Naive thymus-derived CD4-positive, alpha-beta T cell (primary cell): Measurements from ENCODE around the gene MVK. TPM values are rescaled to one million over a fixed set of nuclear protein-coding genes. Genes with fewer than 3 reads are reported as not detected.

Experiments used
- ATAC-seq: fragments of 150-1000 bp; cut with Tn5 transposase; 2 replicates; pipeline ENCODE4 v1.10.0; 2021; ENCODE audit warnings: mild to moderate bottlenecking, moderate library complexity
- CTCF ChIA-PET: fragments of 350-600 bp; sonication (Branson Sonifier 250); formaldehyde crosslinking; loops from one replicate; lab custom pipeline; 2021; ENCODE audit warnings: antibody characterized with exemption; lab: Charles Lee
- POLR2A ChIA-PET: fragments of 350-600 bp; sonication (Branson Sonifier 250); formaldehyde crosslinking; loops from one replicate; lab custom pipeline; 2021; ENCODE audit warnings: antibody characterized with exemption, inconsistent platforms; lab: Charles Lee
- DNase-seq, 9 donors: peaks; one replicate each; pipeline versions ENCODE4 v3.0.0 to v3.0.0-alpha.2; 2020 to 2022; ENCODE audit warnings: mixed read lengths in 1 of 9
- H3K27ac ChIP-seq: one replicate; pipeline ENCODE4 v1.7.0; 2013; ENCODE audit warnings: mild to moderate bottlenecking, low read depth, low read length, moderate library complexity
- H3K27me3 ChIP-seq, 2 donors: one replicate each; pipeline ENCODE4 v1.7.0; 2013; ENCODE audit warnings: low read length in 2 of 2, mild to moderate bottlenecking in 2 of 2, moderate library complexity in 2 of 2; ENCODE audit not compliant: control insufficient read depth in 2 of 2, insufficient read depth in 2 of 2
- H3K36me3 ChIP-seq, 3 experiments: 1 replicate in 2 of 3; 2 replicates in 1 of 3; pipeline ENCODE4 v1.7.0; 2013; ENCODE audit warnings: low read length in 3 of 3, mild to moderate bottlenecking in 3 of 3, moderate library complexity in 1 of 3; ENCODE audit not compliant: insufficient read depth in 3 of 3, control insufficient read depth in 2 of 3
- H3K4me1 ChIP-seq, 2 donors: one replicate each; pipeline ENCODE4 v1.7.0; 2013; ENCODE audit warnings: low read length in 2 of 2, mild to moderate bottlenecking in 2 of 2, moderate library complexity in 1 of 2; ENCODE audit not compliant: control insufficient read depth in 2 of 2, insufficient read depth in 2 of 2
- H3K4me3 ChIP-seq: 2 replicates; pipeline ENCODE4 v1.7.0; 2013; ENCODE audit warnings: mild to moderate bottlenecking, low read length
- H3K9me3 ChIP-seq, 3 experiments: 1 replicate in 2 of 3; 2 replicates in 1 of 3; pipeline ENCODE4 v1.7.0; 2013; ENCODE audit warnings: low read length in 3 of 3; ENCODE audit not compliant: control insufficient read depth in 2 of 3
- H3K27ac Mint-ChIP-seq, 9 donors: one replicate each; pipeline ENCODE4 v1.8.0; 2020 to 2022; ENCODE audit warnings: mixed read lengths in 9 of 9, mild to moderate bottlenecking in 8 of 9, moderate library complexity in 5 of 9, inconsistent platforms in 2 of 9
- H3K27me3 Mint-ChIP-seq, 5 donors: one replicate each; pipeline ENCODE4 v1.8.0; 2021 to 2022; ENCODE audit warnings: mixed read lengths in 5 of 5, mild to moderate bottlenecking in 1 of 5
- H3K36me3 Mint-ChIP-seq, 5 donors: one replicate each; pipeline ENCODE4 v1.8.0; 2020 to 2022; ENCODE audit warnings: mixed read lengths in 5 of 5, mild to moderate bottlenecking in 3 of 5, inconsistent platforms in 1 of 5
- H3K4me1 Mint-ChIP-seq, 7 donors: one replicate each; pipeline ENCODE4 v1.8.0; 2020 to 2022; ENCODE audit warnings: mixed read lengths in 7 of 7, mild to moderate bottlenecking in 3 of 7, inconsistent platforms in 1 of 7
- H3K4me3 Mint-ChIP-seq, 10 donors: one replicate each; pipeline ENCODE4 v1.8.0; 2020 to 2022; ENCODE audit warnings: mild to moderate bottlenecking in 10 of 10, mixed read lengths in 10 of 10, moderate library complexity in 6 of 10, inconsistent platforms in 2 of 10
- H3K9me3 Mint-ChIP-seq, 11 donors: one replicate each; pipeline ENCODE4 v1.8.0; 2020 to 2022; ENCODE audit warnings: mixed read lengths in 11 of 11, mild to moderate bottlenecking in 4 of 11, inconsistent platforms in 1 of 11, moderate library complexity in 1 of 11
- intact Hi-C, 2 donors: fragments of 100-400 bp; cut with micrococcal nuclease; formaldehyde crosslinking; loops; one replicate each; pipeline ENCODE4 v1.15.1; 2023
- polyA plus RNA-seq, 2 donors: library from polyadenylated mRNA; unstranded; fragments of 300-500 nt; fragmentation: Illumina TruSeq; gene quantifications; one replicate each; pipeline ENCODE4 v1.2.3, GENCODE V29; 2021
- total RNA-seq, 6 experiments: library from RNA in 5 of 6; stranded (reverse) in 5 of 6; gene quantifications; 1 replicate in 5 of 6; 2 replicates in 1 of 6; pipeline ENCODE4 v1.2.3 and lab custom pipeline; 2021 to 2026

Gene MVK
- total and polyA plus RNA-seq, 7 experiments from 2014 or later, result 1.7 to 14.8 (median 11.7) TPM

DNA sequence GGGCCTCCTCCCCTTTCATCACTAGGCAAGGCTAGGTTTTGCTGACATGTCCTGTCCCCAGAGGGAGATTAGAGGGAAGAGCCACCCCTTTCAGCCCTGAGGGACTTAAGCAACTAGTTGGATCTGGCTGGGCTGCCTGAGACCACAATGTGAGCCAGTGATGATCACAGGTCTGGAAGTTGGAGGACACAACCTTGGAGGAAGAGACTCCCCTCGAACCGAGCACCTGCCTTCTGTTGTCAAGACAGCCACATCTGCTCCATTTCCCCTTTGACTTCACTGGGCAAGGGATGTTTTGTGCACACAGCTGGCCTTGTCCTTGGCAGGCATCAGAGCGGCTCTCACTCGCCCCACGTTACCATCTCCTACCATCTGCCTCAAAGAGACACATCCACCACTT is 31.4 kb downstream of the MVK start:
- Histone ChIP-seq H3K27me3 (no peaks in the 10 kb centered on the region), H3K9me3 (no peaks in the 10 kb centered on the region), H3K36me3 (no peaks in the 10 kb centered on the region), H3K27ac (no peak overlapping the region), H3K4me3 (no peak overlapping the region), H3K4me1 (no peaks in the 10 kb centered on the region)
- DNase-seq, result no peak
- Mint-ChIP-seq H3K36me3 (no peaks in the 10 kb centered on the region), H3K4me1 (peaks cover 0 to 4% (median 0%) of the 10 kb centered on the region in 7 donors), H3K9me3 (no peaks in the 10 kb centered on the region), H3K27me3 (peaks cover 0 to 37% (median 7%) of the 10 kb centered on the region in 5 donors), H3K27ac (no peak overlapping the region), H3K4me3 (no peak overlapping the region)
- intact Hi-C loops, result no loop called here
- ATAC-seq, result no peak
- POLR2A ChIA-PET, result no interaction called here
- CTCF ChIA-PET, result no interaction called here

GRCh38 chr12:109605599-109606228 is 32.1 kb downstream of the MVK start:
- Mint-ChIP-seq H3K9me3 (no peaks in the 10 kb centered on the region), H3K4me3 (no peak overlapping the region), H3K4me1 (peaks cover 0 to 4% (median 0%) of the 10 kb centered on the region in 7 donors), H3K36me3 (no peaks in the 10 kb centered on the region), H3K27ac (no peak overlapping the region), H3K27me3 (peaks cover 0 to 37% (median 7%) of the 10 kb centered on the region in 5 donors)
- no peak overlapping the region for H3K27ac ChIP-seq
- H3K36me3 ChIP-seq, result no peaks in the 10 kb centered on the region
- intact Hi-C loops, result no loop called here
- H3K9me3 ChIP-seq, result no peaks in the 10 kb centered on the region
- no peaks in the 10 kb centered on the region for H3K4me1 ChIP-seq
- ChIA-PET POLR2A (no interaction called here), CTCF (no interaction called here)
- ATAC-seq (no peak), DNase-seq (no peak)
- no peaks in the 10 kb centered on the region for H3K27me3 ChIP-seq
- H3K4me3 ChIP-seq, result no peak overlapping the region

DNA sequence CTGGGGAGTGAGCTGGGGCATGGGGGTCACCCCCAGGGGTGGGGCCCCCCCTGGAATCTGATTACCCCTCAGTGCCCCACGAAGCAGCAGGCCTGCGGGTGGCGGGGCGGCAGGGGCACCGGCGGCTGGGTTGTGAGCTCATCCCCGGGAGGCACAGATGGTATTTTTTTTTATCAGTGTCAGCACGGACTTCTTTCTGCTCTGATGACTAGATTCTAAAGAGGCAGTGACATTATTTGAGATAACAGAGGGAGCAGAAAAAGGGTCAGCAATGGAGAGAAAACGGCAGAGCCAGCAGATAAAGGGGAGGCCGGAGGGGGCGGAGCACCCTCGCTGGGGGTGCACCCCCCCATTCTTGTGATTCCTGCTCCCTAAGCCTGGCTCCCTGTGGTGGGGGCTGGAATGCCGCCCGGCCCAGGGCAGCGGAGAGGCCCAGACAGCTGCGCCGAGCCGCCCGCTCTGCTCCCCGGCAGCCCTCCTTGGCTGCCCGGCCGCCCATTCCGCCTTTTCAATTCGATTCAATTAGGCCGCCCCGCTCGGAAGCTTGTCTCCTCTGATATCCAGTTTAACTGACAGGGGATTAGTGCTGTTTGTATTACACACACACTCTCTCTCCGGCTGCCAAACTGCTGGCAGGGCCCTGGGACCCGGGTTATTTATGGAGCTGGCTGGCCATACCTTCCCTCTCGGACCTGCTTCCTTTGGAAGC is 32.9 kb downstream of the MVK start:
- ChIA-PET POLR2A (no interaction called here), CTCF (no interaction called here)
- no peak overlapping the region for H3K4me3 ChIP-seq
- no peaks in the 10 kb centered on the region for H3K36me3 ChIP-seq
- no peak for DNase-seq
- no peaks in the 10 kb centered on the region for H3K27me3 ChIP-seq
- intact Hi-C loops, result no loop called here
- H3K27ac ChIP-seq, result no peak overlapping the region
- H3K9me3 ChIP-seq, result no peaks in the 10 kb centered on the region
- no peaks in the 10 kb centered on the region for H3K4me1 ChIP-seq
- Mint-ChIP-seq H3K9me3 (no peaks in the 10 kb centered on the region), H3K4me1 (peaks cover 0 to 4% (median 0%) of the 10 kb centered on the region in 7 donors), H3K4me3 (no peak overlapping the region), H3K27me3 (peaks cover 0 to 38% (median 11%) of the 10 kb centered on the region in 5 donors), H3K36me3 (no peaks in the 10 kb centered on the region), H3K27ac (no peak overlapping the region)
- ATAC-seq, result no peak

DNA sequence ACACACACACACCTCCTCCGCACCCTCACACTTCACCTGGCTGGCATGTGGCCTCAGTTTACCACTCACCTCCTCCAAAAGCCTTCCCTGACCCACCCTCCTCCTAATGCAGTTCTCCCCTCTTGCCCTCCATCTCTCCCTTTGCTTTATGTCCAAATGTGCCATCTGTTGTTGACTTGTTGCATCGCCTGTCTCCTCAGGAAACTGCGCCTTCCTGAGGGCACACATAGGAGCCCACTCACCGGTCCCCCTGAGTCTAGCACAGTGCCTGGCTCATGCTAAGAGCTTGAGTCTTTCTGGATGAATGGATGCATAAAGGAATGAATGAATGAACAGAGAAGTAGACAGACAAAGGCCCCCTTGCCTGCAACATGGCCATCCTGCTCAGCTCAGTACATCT is 34.0 kb downstream of the MVK start:
- Histone ChIP-seq H3K27me3 (no peaks in the 10 kb centered on the region), H3K4me1 (no peaks in the 10 kb centered on the region), H3K9me3 (no peaks in the 10 kb centered on the region), H3K27ac (no peak overlapping the region), H3K36me3 (no peaks in the 10 kb centered on the region), H3K4me3 (no peak overlapping the region)
- DNase-seq, result no peak
- Mint-ChIP-seq H3K9me3 (no peaks in the 10 kb centered on the region), H3K27me3 (peaks cover 0 to 38% (median 16%) of the 10 kb centered on the region in 5 donors), H3K27ac (no peak overlapping the region), H3K4me1 (peaks cover 0 to 4% (median 0%) of the 10 kb centered on the region in 7 donors), H3K36me3 (no peaks in the 10 kb centered on the region), H3K4me3 (no peak overlapping the region)
- intact Hi-C loops, result no loop called here
- ChIA-PET CTCF (no interaction called here), POLR2A (no interaction called here)
- ATAC-seq, result no peak

DNA sequence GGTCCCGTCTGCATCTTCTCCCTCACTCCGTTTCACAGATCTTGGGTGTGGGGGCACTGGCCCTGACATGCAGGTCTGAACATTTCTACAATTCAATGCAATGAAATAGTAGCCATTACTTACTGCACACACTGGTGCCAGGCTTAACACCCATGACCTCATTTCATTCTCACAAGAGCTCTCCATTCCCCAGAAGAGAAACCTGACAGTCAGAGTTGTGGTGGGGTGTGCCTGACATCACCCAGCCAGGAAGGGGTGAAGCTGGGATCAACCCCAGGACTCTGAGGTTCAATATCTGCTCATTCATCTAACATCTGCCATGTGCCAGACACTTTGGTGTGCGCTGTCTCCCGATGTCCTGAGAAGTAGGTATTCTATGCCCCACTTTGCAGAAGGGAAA is 34.7 kb downstream of the MVK start:
- Histone ChIP-seq H3K9me3 (no peaks in the 10 kb centered on the region), H3K27ac (no peak overlapping the region), H3K4me1 (no peaks in the 10 kb centered on the region), H3K4me3 (no peak overlapping the region), H3K27me3 (no peaks in the 10 kb centered on the region), H3K36me3 (no peaks in the 10 kb centered on the region)
- Mint-ChIP-seq H3K27me3 (peaks cover 0 to 40% (median 18%) of the 10 kb centered on the region in 5 donors), H3K27ac (no peak overlapping the region), H3K9me3 (no peaks in the 10 kb centered on the region), H3K4me1 (peaks cover 0 to 4% (median 0%) of the 10 kb centered on the region in 7 donors), H3K4me3 (no peak overlapping the region), H3K36me3 (no peaks in the 10 kb centered on the region)
- intact Hi-C loops, result no loop called here
- no peak for DNase-seq
- CTCF ChIA-PET, result no interaction called here
- POLR2A ChIA-PET, result no interaction called here
- no peak for ATAC-seq

GRCh38 chr12:109608793-109609192 is 35.2 kb downstream of the MVK start:
- Histone ChIP-seq H3K4me3 (no peak overlapping the region), H3K36me3 (no peaks in the 10 kb centered on the region), H3K27me3 (no peaks in the 10 kb centered on the region), H3K27ac (no peak overlapping the region), H3K9me3 (no peaks in the 10 kb centered on the region), H3K4me1 (no peaks in the 10 kb centered on the region)
- Mint-ChIP-seq H3K9me3 (no peaks in the 10 kb centered on the region), H3K4me3 (no peak overlapping the region), H3K4me1 (peaks cover 0 to 4% (median 0%) of the 10 kb centered on the region in 7 donors), H3K27me3 (peaks cover 0 to 39% (median 21%) of the 10 kb centered on the region in 5 donors), H3K27ac (no peak overlapping the region), H3K36me3 (no peaks in the 10 kb centered on the region)
- ATAC-seq (no peak), DNase-seq (no peak)
- intact Hi-C loops, result no loop called here
- ChIA-PET POLR2A (no interaction called here), CTCF (interaction anchor here (1.0 kb wide), 1 partner anchor 11 kb away, joined by 3 read pairs; no protein-coding TSS in a partner anchor)
